ENCODE measurements around the gene PCDHA13.

GRCh38 chr5:140883373-140883772 lies 1.4 kb downstream of the PCDHA13 start:
- TF ChIP-seq CTCF (IDR thresholded peaks at IDR 0.05) (no peak), POLR2A (IDR thresholded peaks at IDR 0.05) (no peak), POLR2AphosphoS5 (IDR thresholded peaks at IDR 0.05) (no peak)

Data from breast epithelium (tissue), 3 donors.